ENCODE measurements around the gene ADNP2.

DNA sequence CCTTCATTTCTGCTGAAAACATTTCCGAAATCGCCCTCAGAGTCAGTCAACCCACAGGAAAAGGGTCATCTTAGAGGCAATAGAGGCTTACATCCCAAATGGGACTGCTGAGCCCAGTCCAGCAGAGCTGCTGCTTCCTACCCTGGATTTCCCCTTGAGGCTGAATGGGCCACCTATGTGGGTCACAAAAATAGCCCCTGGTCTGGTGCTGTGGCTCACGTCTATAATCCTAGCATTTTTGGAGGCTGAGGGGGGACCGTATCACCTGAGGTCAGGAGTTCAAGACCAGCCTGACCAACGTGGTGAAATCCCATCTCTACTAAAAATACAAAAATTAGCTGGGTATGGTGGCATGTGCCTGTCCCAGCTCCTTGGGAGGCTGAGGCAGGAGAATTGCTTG is 49.3 kb downstream of the ADNP2 start:
- TF ChIP-seq, protein P1, sequence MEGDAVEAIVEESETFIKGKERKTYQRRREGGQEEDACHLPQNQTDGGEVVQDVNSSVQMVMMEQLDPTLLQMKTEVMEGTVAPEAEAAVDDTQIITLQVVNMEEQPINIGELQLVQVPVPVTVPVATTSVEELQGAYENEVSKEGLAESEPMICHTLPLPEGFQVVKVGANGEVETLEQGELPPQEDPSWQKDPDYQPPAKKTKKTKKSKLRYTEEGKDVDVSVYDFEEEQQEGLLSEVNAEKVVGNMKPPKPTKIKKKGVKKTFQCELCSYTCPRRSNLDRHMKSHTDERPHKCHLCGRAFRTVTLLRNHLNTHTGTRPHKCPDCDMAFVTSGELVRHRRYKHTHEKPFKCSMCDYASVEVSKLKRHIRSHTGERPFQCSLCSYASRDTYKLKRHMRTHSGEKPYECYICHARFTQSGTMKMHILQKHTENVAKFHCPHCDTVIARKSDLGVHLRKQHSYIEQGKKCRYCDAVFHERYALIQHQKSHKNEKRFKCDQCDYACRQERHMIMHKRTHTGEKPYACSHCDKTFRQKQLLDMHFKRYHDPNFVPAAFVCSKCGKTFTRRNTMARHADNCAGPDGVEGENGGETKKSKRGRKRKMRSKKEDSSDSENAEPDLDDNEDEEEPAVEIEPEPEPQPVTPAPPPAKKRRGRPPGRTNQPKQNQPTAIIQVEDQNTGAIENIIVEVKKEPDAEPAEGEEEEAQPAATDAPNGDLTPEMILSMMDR (conservative IDR thresholded peaks at IDR 0.05) = no peak
- TF ChIP-seq EZH2 (IDR thresholded peaks at IDR 0.05; ENCODE audit: low read depth) = no peak
